K562 (cell line): ENCODE measurements around the gene CMIP. TPM values are rescaled to one million over a fixed set of nuclear protein-coding genes. Genes with fewer than 3 reads are reported as not detected.

Experiments
- C11orf30 ChIP-seq: fragments of 450-650 bp; IDR thresholded peaks from 2 replicates; pipeline ENCODE4 v1.6.1; 2016; ENCODE audit warnings: low read depth, mild to moderate bottlenecking
- CAMTA2 ChIP-seq: fragments of 250-450 bp; sonication (Bioruptor Pico); conservative IDR thresholded peaks from 2 replicates; pipeline ENCODE4 v1.5.1; 2022
- FOXM1 ChIP-seq, 2 experiments: fragments of 450-650 bp in 1 of 2; sonication (generic) in 1 of 2; formaldehyde crosslinking in 1 of 2; IDR thresholded peaks; 2 replicates each; pipeline versions ENCODE4 v1.6.1 to v1.9.0; 2017 to 2022; ENCODE audit warnings: low read depth in 2 of 2, mild to moderate bottlenecking in 2 of 2, missing genetic modification reagents in 1 of 2, moderate library complexity in 1 of 2
- HMG20A ChIP-seq: fragments of 450-650 bp; formaldehyde crosslinking; conservative IDR thresholded peaks from 2 replicates; pipeline ENCODE4 v1.4.0; 2020; ENCODE audit warnings: mild to moderate bottlenecking, mixed read lengths
- MEF2A ChIP-seq: IDR thresholded peaks from 2 replicates; pipeline ENCODE4 v1.6.1; 2011; ENCODE audit warnings: low read depth, mild to moderate bottlenecking, low read length, moderate library complexity; ENCODE audit not compliant: control insufficient read depth
- NBN ChIP-seq: fragments of 450-650 bp; IDR thresholded peaks from 2 replicates; pipeline ENCODE4 v1.6.1; 2016; ENCODE audit warnings: low read depth, mild to moderate bottlenecking
- POLR2B ChIP-seq: fragments of 450-650 bp; IDR thresholded peaks from 2 replicates; pipeline ENCODE4 v1.6.1; 2018; ENCODE audit warnings: low read depth; ENCODE audit not compliant: partially characterized antibody
- POLR3G ChIP-seq: IDR thresholded peaks from 2 replicates; pipeline ENCODE4 v1.6.1; 2011; ENCODE audit not compliant: insufficient read length, insufficient replicate concordance; ENCODE audit errors: extremely low read depth
- POU5F1 ChIP-seq: fragments of 150-350 bp; IDR thresholded peaks from 2 replicates; pipeline ENCODE4 v1.6.1; 2014; ENCODE audit warnings: borderline replicate concordance, low read length, low read depth, mild to moderate bottlenecking; ENCODE audit not compliant: partially characterized antibody
- RAD21 ChIP-seq, 2 experiments: fragments of 250-450 bp in 1 of 2; fragments of 450-650 bp in 1 of 2; sonication (Bioruptor Pico) in 1 of 2; formaldehyde crosslinking in 1 of 2; IDR thresholded peaks in 1 of 2; conservative IDR thresholded peaks in 1 of 2; 2 replicates each; pipeline versions ENCODE4 v1.4.0 to v1.8.0; 2020 to 2022; ENCODE audit warnings: mild to moderate bottlenecking in 2 of 2, moderate library complexity in 1 of 2
- TRIM28 ChIP-seq: fragments of 450-650 bp; IDR thresholded peaks from 2 replicates; pipeline ENCODE4 v1.6.1; 2017
- ZFPM2 ChIP-seq: fragments of 250-450 bp; sonication (Bioruptor Pico); IDR thresholded peaks from 2 replicates; pipeline ENCODE4 v1.5.1; 2022; ENCODE audit warnings: mild to moderate bottlenecking
- ZKSCAN3 ChIP-seq: fragments of 250-450 bp; sonication (Bioruptor Pico); IDR thresholded peaks from 2 replicates; pipeline ENCODE4 v1.4.0; 2020
- ZNF23 ChIP-seq: fragments of 250-450 bp; sonication (Bioruptor Pico); IDR thresholded peaks from 2 replicates; pipeline ENCODE4 v1.4.0; 2020; ENCODE audit warnings: mild to moderate bottlenecking
- ZNF263 ChIP-seq: sonication (generic); formaldehyde crosslinking; IDR thresholded peaks from 2 replicates; pipeline ENCODE4 v1.8.0; 2022; ENCODE audit warnings: mild to moderate bottlenecking, missing genetic modification reagents, borderline replicate concordance
- ZZZ3 ChIP-seq: fragments of 450-650 bp; IDR thresholded peaks from 2 replicates; pipeline ENCODE4 v1.6.1; 2016; ENCODE audit warnings: antibody characterized with exemption, mild to moderate bottlenecking, moderate library complexity
- polyA plus RNA-seq, 8 experiments: library from polyadenylated mRNA; depleted of rRNA in 4 of 8; stranded (reverse) in 5 of 8; unstranded in 3 of 8; fragments of >200 nt; fragmentation: Nextera tagmentation in 2 of 8; fragmentation: Illumina TruSeq in 1 of 8; extraction: Ambion mirVana in 2 of 8; extraction: Trizol in 1 of 8; gene quantifications; 2 replicates each; pipeline versions ENCODE4 v1.2.1 to v1.2.3, GENCODE V29; 2011 to 2014; ENCODE audit warnings: inconsistent platforms in 1 of 8, missing spikeins in 1 of 8
- total RNA-seq, 7 experiments: library from RNA; depleted of rRNA in 6 of 7; stranded (reverse); fragments of >200 nt in 6 of 7; fragmentation: Illumina TruSeq in 2 of 7; extraction: Trizol in 2 of 7; gene quantifications; 2 replicates each; pipeline versions ENCODE4 v1.2.1 to v1.2.3, GENCODE V29; 2011 to 2021; ENCODE audit warnings: low replicate concordance in 1 of 7
- TF ChIP-seq, protein P1 (sequence below): sonication (generic); formaldehyde crosslinking; IDR thresholded peaks from 2 replicates; pipeline ENCODE4 v1.9.0; 2022; ENCODE audit warnings: mild to moderate bottlenecking, missing genetic modification reagents
- TF ChIP-seq, protein P2 (sequence below), 2 experiments: fragments of 450-650 bp; IDR thresholded peaks; 2 replicates each; pipeline ENCODE4 v1.6.1; 2016; ENCODE audit warnings: mild to moderate bottlenecking in 2 of 2, borderline replicate concordance in 1 of 2, low read depth in 1 of 2, moderate library complexity in 1 of 2
- TF ChIP-seq, protein P3 (sequence below): fragments of 250-450 bp; sonication (Bioruptor Pico); IDR thresholded peaks from 2 replicates; pipeline ENCODE4 v1.5.0; 2020; ENCODE audit warnings: mild to moderate bottlenecking, borderline replicate concordance

The CMIP gene
- total and polyA plus RNA-seq, 9 of the 15 experiments (the other 6 are each of a cell fraction or from before 2014, with no cell fraction given): 0.94 to 82.5 (median 10.3) TPM

DNA sequence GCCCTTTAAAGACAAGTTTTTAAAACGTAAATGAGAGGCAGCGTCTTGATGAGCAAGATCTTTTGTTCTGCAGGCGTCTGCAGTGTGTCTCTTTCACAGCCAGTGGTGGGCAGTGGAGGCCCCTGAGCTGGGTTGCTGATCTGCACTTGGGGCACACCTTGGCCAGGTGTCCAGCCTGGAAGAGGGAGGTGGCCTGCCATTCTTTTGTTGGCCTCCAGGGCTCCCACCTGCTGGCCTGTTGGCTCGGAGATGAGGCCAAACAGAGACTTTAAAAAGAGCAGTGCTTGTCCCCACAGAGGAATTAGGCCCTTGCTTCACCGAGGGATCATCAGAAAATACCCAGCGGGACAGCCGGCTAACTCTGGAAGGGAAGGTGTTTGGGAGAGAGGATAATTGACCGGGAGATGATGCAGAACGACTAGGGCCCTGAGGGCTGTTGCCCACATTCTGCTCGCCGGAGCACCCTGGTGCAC, 188.6 kb downstream of the CMIP start (continued):
- TF ChIP-seq, protein P1, sequence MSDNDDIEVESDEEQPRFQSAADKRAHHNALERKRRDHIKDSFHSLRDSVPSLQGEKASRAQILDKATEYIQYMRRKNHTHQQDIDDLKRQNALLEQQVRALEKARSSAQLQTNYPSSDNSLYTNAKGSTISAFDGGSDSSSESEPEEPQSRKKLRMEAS (CRISPR knock-in tag): no peak
- no peak for TF ChIP-seq ZNF23
- TF ChIP-seq POLR2B: no peak
- no peak for TF ChIP-seq HMG20A (CRISPR knock-in tag)
- TF ChIP-seq RAD21 (CRISPR knock-in tag; conservative IDR thresholded peaks at IDR 0.05 in 1 of 2, IDR thresholded peaks at IDR 0.05 in 1 of 2): 0 out of 4 replicates have a peak, but pooled peaks of 1 of the 2 experiments have one; percentile 7
- 0 out of 2 replicates have a peak, but pooled peaks have one; percentile 1 for TF ChIP-seq C11orf30
- no peak for TF ChIP-seq ZFPM2 (CRISPR knock-in tag)
- no peak for TF ChIP-seq CAMTA2 (CRISPR knock-in tag)
- no peak for TF ChIP-seq MEF2A
- no peak for TF ChIP-seq ZZZ3
- no peak for TF ChIP-seq POU5F1
- no peak for TF ChIP-seq FOXM1 (IDR thresholded peaks at IDR 0.05; ENCODE audit: low read depth)
- no peak for TF ChIP-seq FOXM1 (CRISPR knock-in tag; IDR thresholded peaks at IDR 0.05; ENCODE audit: low read depth)
- TF ChIP-seq, protein P2, sequence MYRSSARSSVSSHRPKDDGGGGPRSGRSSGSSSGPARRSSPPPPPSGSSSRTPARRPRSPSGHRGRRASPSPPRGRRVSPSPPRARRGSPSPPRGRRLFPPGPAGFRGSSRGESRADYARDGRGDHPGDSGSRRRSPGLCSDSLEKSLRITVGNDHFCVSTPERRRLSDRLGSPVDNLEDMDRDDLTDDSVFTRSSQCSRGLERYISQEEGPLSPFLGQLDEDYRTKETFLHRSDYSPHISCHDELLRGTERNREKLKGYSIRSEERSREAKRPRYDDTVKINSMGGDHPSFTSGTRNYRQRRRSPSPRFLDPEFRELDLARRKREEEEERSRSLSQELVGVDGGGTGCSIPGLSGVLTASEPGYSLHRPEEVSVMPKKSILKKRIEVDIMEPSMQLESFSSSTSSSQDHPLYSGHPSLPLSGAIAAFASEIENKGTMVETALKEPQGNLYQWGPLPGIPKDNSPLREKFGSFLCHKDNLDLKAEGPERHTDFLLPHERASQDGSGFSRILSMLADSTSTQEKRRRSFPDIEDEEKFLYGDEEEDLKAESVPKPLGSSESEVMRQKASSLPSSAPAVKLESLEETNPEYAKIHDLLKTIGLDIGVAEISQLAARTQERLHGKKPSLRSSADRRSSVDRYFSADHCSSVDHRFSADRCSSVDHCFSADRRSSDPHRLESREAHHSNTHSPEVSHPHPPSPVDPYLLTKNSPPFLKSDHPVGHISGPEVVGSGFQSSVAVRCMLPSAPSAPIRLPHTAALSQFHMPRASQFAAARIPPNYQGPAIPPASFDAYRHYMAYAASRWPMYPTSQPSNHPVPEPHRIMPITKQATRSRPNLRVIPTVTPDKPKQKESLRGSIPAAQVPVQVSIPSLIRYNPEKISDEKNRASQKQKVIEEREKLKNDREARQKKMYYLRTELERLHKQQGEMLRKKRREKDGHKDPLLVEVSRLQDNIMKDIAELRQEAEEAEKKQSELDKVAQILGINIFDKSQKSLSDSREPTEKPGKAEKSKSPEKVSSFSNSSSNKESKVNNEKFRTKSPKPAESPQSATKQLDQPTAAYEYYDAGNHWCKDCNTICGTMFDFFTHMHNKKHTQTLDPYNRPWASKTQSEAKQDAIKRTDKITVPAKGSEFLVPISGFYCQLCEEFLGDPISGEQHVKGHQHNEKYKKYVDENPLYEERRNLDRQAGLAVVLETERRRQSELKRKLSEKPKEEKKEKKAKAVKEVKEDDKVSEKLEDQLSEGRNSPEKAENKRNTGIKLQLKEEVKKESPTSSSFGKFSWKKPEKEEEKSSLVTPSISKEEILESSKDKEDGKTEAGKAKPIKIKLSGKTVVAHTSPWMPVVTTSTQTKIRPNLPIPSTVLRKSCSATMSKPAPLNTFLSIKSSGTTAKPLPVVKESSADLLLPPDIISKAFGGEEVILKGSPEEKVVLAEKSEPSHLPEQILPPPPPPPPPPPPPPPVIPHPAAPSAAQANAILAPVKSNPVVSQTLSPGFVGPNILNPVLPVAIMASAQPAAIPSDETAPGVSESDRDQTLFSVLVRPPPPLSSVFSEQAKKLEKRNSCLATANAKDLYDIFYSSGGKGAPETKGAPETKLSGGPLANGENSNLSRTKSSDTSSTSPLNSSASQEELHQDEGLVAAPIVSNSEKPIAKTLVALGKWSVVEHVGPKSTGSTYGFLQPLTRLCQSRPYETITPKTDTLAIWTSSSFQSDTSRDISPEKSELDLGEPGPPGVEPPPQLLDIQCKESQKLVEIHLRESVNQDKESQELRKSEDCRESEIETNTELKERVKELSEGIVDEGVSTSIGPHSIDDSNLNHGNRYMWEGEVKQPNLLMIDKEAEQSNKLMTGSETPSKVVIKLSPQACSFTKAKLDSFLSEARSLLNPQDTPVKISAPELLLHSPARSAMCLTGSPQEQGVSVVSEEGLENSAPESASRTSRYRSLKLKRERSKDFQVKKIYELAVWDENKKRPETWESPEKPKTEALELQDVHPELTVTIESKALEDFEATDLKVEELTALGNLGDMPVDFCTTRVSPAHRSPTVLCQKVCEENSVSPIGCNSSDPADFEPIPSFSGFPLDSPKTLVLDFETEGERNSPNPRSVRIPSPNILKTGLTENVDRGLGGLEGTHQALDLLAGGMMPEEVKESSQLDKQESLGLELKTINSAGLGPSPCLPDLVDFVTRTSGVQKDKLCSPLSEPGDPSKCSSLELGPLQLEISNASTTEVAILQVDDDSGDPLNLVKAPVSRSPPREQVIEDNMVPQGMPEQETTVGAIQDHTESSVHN (IDR thresholded peaks at IDR 0.05; ENCODE audit: borderline replicate concordance in 1 of 2, low read depth in 1 of 2): no peak
- no peak for TF ChIP-seq TRIM28
- TF ChIP-seq POLR3G: no peak
- TF ChIP-seq ZKSCAN3 (CRISPR knock-in tag): no peak
- no peak for TF ChIP-seq NBN
- no peak for TF ChIP-seq ZNF263
- TF ChIP-seq, protein P3, sequence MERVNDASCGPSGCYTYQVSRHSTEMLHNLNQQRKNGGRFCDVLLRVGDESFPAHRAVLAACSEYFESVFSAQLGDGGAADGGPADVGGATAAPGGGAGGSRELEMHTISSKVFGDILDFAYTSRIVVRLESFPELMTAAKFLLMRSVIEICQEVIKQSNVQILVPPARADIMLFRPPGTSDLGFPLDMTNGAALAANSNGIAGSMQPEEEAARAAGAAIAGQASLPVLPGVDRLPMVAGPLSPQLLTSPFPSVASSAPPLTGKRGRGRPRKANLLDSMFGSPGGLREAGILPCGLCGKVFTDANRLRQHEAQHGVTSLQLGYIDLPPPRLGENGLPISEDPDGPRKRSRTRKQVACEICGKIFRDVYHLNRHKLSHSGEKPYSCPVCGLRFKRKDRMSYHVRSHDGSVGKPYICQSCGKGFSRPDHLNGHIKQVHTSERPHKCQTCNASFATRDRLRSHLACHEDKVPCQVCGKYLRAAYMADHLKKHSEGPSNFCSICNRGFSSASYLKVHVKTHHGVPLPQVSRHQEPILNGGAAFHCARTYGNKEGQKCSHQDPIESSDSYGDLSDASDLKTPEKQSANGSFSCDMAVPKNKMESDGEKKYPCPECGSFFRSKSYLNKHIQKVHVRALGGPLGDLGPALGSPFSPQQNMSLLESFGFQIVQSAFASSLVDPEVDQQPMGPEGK (CRISPR knock-in tag): no peak
